T-cell (primary cell): Measurements from ENCODE around the gene CHRNB2. TPM values are rescaled to one million over a fixed set of nuclear protein-coding genes. Genes with fewer than 3 reads are reported as not detected.

Source experiments
- total RNA-seq, 35 experiments: library from RNA in 6 of 35; stranded (reverse) in 6 of 35; fragments of 120-200 nt in 1 of 35; gene quantifications; one replicate each; pipeline versions ENCODE4 v1.2.1 to v1.2.4 and lab custom pipeline; 2013 to 2026

Gene CHRNB2
- total RNA-seq, 5 donors from 2014 or later (not counting 1 experiment from before 2014, with no cell fraction given), result 0.15 TPM; not detected in 4

Other genes with a start within 250 kb of the CHRNB2 start
- gene AQP10, start 246.7 kb upstream of the CHRNB2 start, total RNA-seq, result not detected
- gene ATP8B2, start 242.3 kb upstream of the CHRNB2 start, total RNA-seq, result 100 to 1,000 TPM; 142 to 172 (median 149) TPM
- 10 to 100 TPM; 76.0 to 87.9 (median 80.8) TPM for gene IL6R, start 162.4 kb upstream of the CHRNB2 start, total RNA-seq
- not detected for gene TDRD10, start 65.6 kb upstream of the CHRNB2 start, total RNA-seq
- gene SHE, start 65.4 kb upstream of the CHRNB2 start, total RNA-seq, result under 1 TPM in 3 of 5 donors, not detected in 2; 0.06 to 0.07 (median 0.06) TPM
- 100 to 1,000 TPM in 2 of 5 donors, 10 to 100 TPM in 3; 64.0 to 111 (median 90.0) TPM for gene UBE2Q1, start 9.1 kb upstream of the CHRNB2 start, total RNA-seq
- gene ADAR, start 40.4 kb downstream of the CHRNB2 start, total RNA-seq, result 100 to 1,000 TPM; 212 to 255 (median 228) TPM